Spleen (tissue), 11 donors: ENCODE data around the gene KRTAP4-4. TPM values are rescaled to one million over a fixed set of nuclear protein-coding genes. Genes with fewer than 3 reads are reported as not detected.

ENCODE experiments used
- DNase-seq: peaks from one replicate; pipeline ENCODE4 v3.0.0-alpha.2; 2020
- H3K27ac ChIP-seq, 8 donors: fragments of 200-600 bp; sonication (generic) in 7 of 8; 1 replicate in 4 of 8; 2 replicates in 4 of 8; pipeline versions ENCODE4 v1.5.0 to v1.8.0; 2016 to 2021; ENCODE audit warnings: inconsistent platforms in 4 of 8, mild to moderate bottlenecking in 4 of 8, moderate library complexity in 1 of 8
- H3K27me3 ChIP-seq, 7 donors: fragments of 200-600 bp; sonication (generic) in 6 of 7; replicated peaks in 1 of 7; 1 replicate in 4 of 7; 2 replicates in 3 of 7; pipeline versions ENCODE4 v1.5.0 to v1.8.0; 2016 to 2021; ENCODE audit warnings: inconsistent platforms in 3 of 7, mild to moderate bottlenecking in 1 of 7
- H3K36me3 ChIP-seq, 6 donors: fragments of 200-600 bp; sonication (generic) in 5 of 6; 1 replicate in 4 of 6; 2 replicates in 2 of 6; pipeline versions ENCODE4 v1.5.0 to v1.8.0; 2016 to 2021; ENCODE audit warnings: inconsistent platforms in 2 of 6
- H3K4me1 ChIP-seq, 6 donors: fragments of 200-600 bp; sonication (generic) in 5 of 6; 1 replicate in 3 of 6; 2 replicates in 3 of 6; pipeline versions ENCODE4 v1.5.0 to v1.8.0; 2016 to 2021; ENCODE audit warnings: inconsistent platforms in 3 of 6
- H3K4me3 ChIP-seq, 8 donors: fragments of 200-600 bp; sonication (generic) in 7 of 8; 1 replicate in 4 of 8; 2 replicates in 4 of 8; pipeline versions ENCODE4 v1.5.0 to v1.8.0; 2016 to 2021; ENCODE audit warnings: inconsistent platforms in 4 of 8, mild to moderate bottlenecking in 4 of 8, moderate library complexity in 2 of 8
- H3K9me3 ChIP-seq, 8 donors: fragments of 200-600 bp; sonication (generic) in 7 of 8; 1 replicate in 4 of 8; 2 replicates in 4 of 8; pipeline versions ENCODE4 v1.5.0 to v1.8.0; 2016 to 2021; ENCODE audit warnings: inconsistent platforms in 4 of 8
- CTCF ChIP-seq, 11 experiments: fragments of 200-600 bp in 7 of 11; fragments of 450-650 bp in 4 of 11; sonication (generic) in 4 of 11; IDR thresholded peaks in 8 of 11; conservative IDR thresholded peaks in 3 of 11; 1 replicate in 7 of 11; 2 replicates in 4 of 11; pipeline versions ENCODE4 v1.4.0 to v1.8.0; 2016 to 2021; ENCODE audit warnings: antibody characterized with exemption in 11 of 11, inconsistent platforms in 4 of 11, mild to moderate bottlenecking in 1 of 11
- POLR2A ChIP-seq, 3 donors: fragments of 450-650 bp; IDR thresholded peaks; one replicate each; pipeline ENCODE4 v1.5.1; 2017; ENCODE audit warnings: antibody characterized with exemption in 3 of 3, mild to moderate bottlenecking in 1 of 3
- POLR2AphosphoS5 ChIP-seq, 3 donors: sonication (generic); formaldehyde crosslinking; IDR thresholded peaks; one replicate each; pipeline ENCODE4 v1.5.1; 2017; ENCODE audit warnings: antibody characterized with exemption in 3 of 3
- WGBS, 5 donors: extraction: QIAGEN DNeasy Blood & Tissue Kit in 3 of 5; methylation state at CpG; one replicate each; pipeline versions ENCODE4 v1.1.5 to v1.1.7; 2013 to 2018; 5-methylcytosine and 5-hydroxymethylcytosine counted together
- intact Hi-C: fragments of 100-400 bp; cut with DNase I; formaldehyde crosslinking; loops from one replicate; pipeline ENCODE4 v1.15.0; 2023; ENCODE audit warnings: low total_unique reads
- polyA plus RNA-seq, 3 donors: library from polyadenylated mRNA; stranded (reverse); fragments of 200-250 nt; gene quantifications; one replicate each; pipeline ENCODE4 v1.2.1, GENCODE V29; 2013
- total RNA-seq, 7 donors: library from RNA; depleted of rRNA in 3 of 7; stranded (reverse); fragments of >200 nt in 3 of 7; fragmentation: NEBNext Ultra II Directional in 4 of 7; extraction: Animal tissue kit (Norgen Biotek cat#: 25700) in 4 of 7; gene quantifications; one replicate each; pipeline versions ENCODE4 v1.1.0 to v1.2.1, GENCODE V29; 2016 to 2021
- donor health status: healthy with polysubstance abuse.
- donor health status: DM: no; HTN: no; CAD: no; lungs with moderate emphysema.
- donor health status: DM: no; HTN: no; CAD: no.
- donor health status: Bipolar disorder and iron deficiency.
- donor health status: healthy.
- donor health status: DM: no; HTN: no; CAD: no.
- donor health status: DM: yes; HTN: yes; CAD: no.

KRTAP4-4 gene
- total and polyA plus RNA-seq, 10 donors, result not detected

- Histone ChIP-seq H3K4me3 (no peak overlapping the region), H3K9me3 (peaks cover 0 to 9% (median 0%) of the 10 kb centered on the region in 8 donors), H3K27me3 (no peaks in the 10 kb centered on the region), H3K4me1 (peaks cover 0 to 12% (median 0%) of the 10 kb centered on the region in 6 donors), H3K27ac (no peak overlapping the region), H3K36me3 (no peaks in the 10 kb centered on the region)
- 42 to 55% (median 46%) methylated on average over 2 of the region's 2 CpGs for whole genome bisulfite sequencing, 5 donors
- DNase-seq, result no peak
- intact Hi-C loops, result no loop called here
- no peak for TF ChIP-seq POLR2AphosphoS5 (IDR thresholded peaks at IDR 0.05)
- no peak for TF ChIP-seq CTCF (IDR thresholded peaks at IDR 0.05 in 8 of 11, conservative IDR thresholded peaks at IDR 0.05 in 3 of 11)
- TF ChIP-seq POLR2A (IDR thresholded peaks at IDR 0.05), result no peak
Measured at GRCh38 chr17:41133880-41134735, 26.4 kb downstream of the KRTAP4-4 start.

- Histone ChIP-seq H3K4me3 (no peak overlapping the region), H3K36me3 (no peaks in the 10 kb centered on the region), H3K9me3 (peaks cover 0 to 3% (median 0%) of the 10 kb centered on the region in 8 donors), H3K4me1 (peaks cover 0 to 12% (median 0%) of the 10 kb centered on the region in 6 donors), H3K27ac (no peak overlapping the region), H3K27me3 (no peaks in the 10 kb centered on the region)
- DNase-seq, result no peak
- intact Hi-C loops, result no loop called here
- TF ChIP-seq POLR2A (IDR thresholded peaks at IDR 0.05) (no peak), POLR2AphosphoS5 (IDR thresholded peaks at IDR 0.05) (no peak), CTCF (IDR thresholded peaks at IDR 0.05 in 8 of 11, conservative IDR thresholded peaks at IDR 0.05 in 3 of 11) (no peak)
- 71 to 89% (median 81%) methylated on average over 3 of the region's 3 CpGs for WGBS, 5 donors
Measured at GRCh38 chr17:41131979-41132378, 28.6 kb downstream of the KRTAP4-4 start.

GRCh38 chr17:41127371-41127770, 33.2 kb downstream of the KRTAP4-4 start:
- no peak overlapping the region for H3K27ac ChIP-seq
- no peak overlapping the region for H3K4me3 ChIP-seq
- peaks cover 3 to 32% (median 8%) of the 10 kb centered on the region in 6 donors for H3K4me1 ChIP-seq
- no peaks in the 10 kb centered on the region for H3K36me3 ChIP-seq
- peaks cover 0 to under 1% (median 0%) of the 10 kb centered on the region in 8 donors for H3K9me3 ChIP-seq
- DNase-seq, result no peak
- WGBS, 5 donors, result 80 to 90% (median 88%) methylated on average over 1 of the region's 1 CpG
- intact Hi-C loops, result no loop called here
- no peak for TF ChIP-seq POLR2A (IDR thresholded peaks at IDR 0.05)
- TF ChIP-seq CTCF (IDR thresholded peaks at IDR 0.05 in 8 of 11, conservative IDR thresholded peaks at IDR 0.05 in 3 of 11), result no peak
- no peak for TF ChIP-seq POLR2AphosphoS5 (IDR thresholded peaks at IDR 0.05)
- H3K27me3 ChIP-seq, result no peaks in the 10 kb centered on the region

- DNase-seq, result no peak
Measured at GRCh38 chr17:41126412-41126811, 34.1 kb downstream of the KRTAP4-4 start.

More at GRCh38 chr17:41126412-41126811, 34.1 kb downstream of the KRTAP4-4 start:
- Histone ChIP-seq H3K36me3 (no peaks in the 10 kb centered on the region), H3K9me3 (peaks cover 0 to 6% (median 0%) of the 10 kb centered on the region in 8 donors), H3K4me3 (no peak overlapping the region), H3K27ac (no peak overlapping the region), H3K4me1 (peaks cover 3 to 32% (median 8%) of the 10 kb centered on the region in 6 donors), H3K27me3 (no peaks in the 10 kb centered on the region)
- WGBS, 5 donors, result 80 to 91% (median 89%) methylated on average over 3 of the region's 3 CpGs
- TF ChIP-seq POLR2AphosphoS5 (IDR thresholded peaks at IDR 0.05), result no peak
- no peak for TF ChIP-seq CTCF (IDR thresholded peaks at IDR 0.05 in 8 of 11, conservative IDR thresholded peaks at IDR 0.05 in 3 of 11)
- TF ChIP-seq POLR2A (IDR thresholded peaks at IDR 0.05), result no peak
- intact Hi-C loops, result no loop called here
